ENCODE results near the gene ACOT8. TPM values are rescaled to one million over a fixed set of nuclear protein-coding genes. Genes with fewer than 3 reads are reported as not detected.

Gene ACOT8
- total and polyA plus RNA-seq, 2 donors (not counting 1 experiment from before 2014, with no cell fraction given): 32.4 to 64.7 TPM

DNA sequence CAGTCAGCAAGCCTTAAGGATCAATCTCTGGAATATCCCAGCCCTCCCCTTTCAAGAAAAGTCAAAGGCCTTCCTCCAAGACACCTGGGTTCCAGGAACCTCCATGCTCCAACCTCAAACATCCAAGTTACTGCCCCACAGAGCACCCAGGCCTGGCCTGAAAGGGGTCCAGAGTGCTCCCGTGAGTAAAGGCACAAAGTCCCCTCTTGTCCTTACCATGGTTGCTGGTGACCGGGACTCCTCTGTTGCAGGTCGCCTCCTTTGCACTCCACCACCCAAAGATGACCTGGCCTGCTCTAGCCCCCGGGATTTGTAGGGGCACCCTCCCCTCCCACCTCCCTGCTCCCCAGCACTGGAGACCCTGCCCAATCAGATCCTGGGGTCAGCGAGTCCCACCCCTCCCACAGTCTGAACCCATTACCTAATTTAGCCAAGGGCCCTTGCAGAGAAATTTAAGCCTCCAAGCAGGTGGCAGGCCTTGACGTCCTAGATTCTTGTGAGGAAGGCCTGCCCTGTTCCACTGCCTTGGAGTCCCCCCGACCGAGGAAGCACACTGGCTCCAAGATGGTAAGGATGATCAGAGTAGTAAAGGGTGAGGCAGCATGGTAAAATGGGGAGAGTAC, 30.1 kb downstream of the ACOT8 start, which contains the start of gene TNNC2:
Gene TNNC2, minus strand, starts transcription at position 283 of the 623 bp plus-strand sequence. Its CDS starts 64 bp downstream, at position 219.
- Mint-ChIP-seq H3K9me3 (ENCODE audit: insufficient read depth) (no peaks in the 10 kb centered on the region), H3K27ac (no peak within 1 kb of the TSS), H3K27me3 (peaks cover 16% of the 10 kb centered on the region), H3K4me1 (peaks cover 19% of the 10 kb centered on the region), H3K4me3 (no peak within 1 kb of the TSS)
- DNase-seq: no peak
- 99% methylated on average over 7 of the region's 8 CpGs for WGBS (ENCODE audit: insufficient coverage)
- intact Hi-C loops (cut with micrococcal nuclease): no loop called here
- POLR2A ChIA-PET: no interaction called here
- Histone ChIP-seq H3K9me3 (ENCODE audit: control extremely low read depth in 1 of 3, control insufficient read depth in 2 of 3, insufficient read depth in 1 of 3, low read length in 2 of 3) (peaks cover 0 to 2% (median 0%) of the 10 kb centered on the region in 3 donors), H3K36me3 (replicated peaks in 1 of 2; ENCODE audit: control extremely low read depth in 1 of 2, control insufficient read depth in 1 of 2, extremely low read depth in 1 of 2, insufficient read depth in 2 of 2, low read length in 1 of 2) (no peaks in the 10 kb centered on the region), H2AFZ (ENCODE audit: insufficient read depth, low read depth, low read length, poor library complexity, severe bottlenecking) (no peak within 1 kb of the TSS), H3K27me3 (replicated peaks in 1 of 4; ENCODE audit: control extremely low read depth in 1 of 4, control insufficient read depth in 3 of 4, insufficient read depth in 4 of 4, low read length in 3 of 4) (peaks cover 0 to 17% (median 7%) of the 10 kb centered on the region in 4 experiments), H3K27ac (ENCODE audit: low read length in 2 of 2) (no peak within 1 kb of the TSS), H3K79me2 (ENCODE audit: control insufficient read depth, insufficient read depth, low read length) (no peaks in the 10 kb centered on the region), H3K4me3 (ENCODE audit: control extremely low read depth in 1 of 5, extremely low read depth in 1 of 5, insufficient read depth in 1 of 5, low read depth in 2 of 5, low read length in 4 of 5) (no peak within 1 kb of the TSS), H4K20me1 (ENCODE audit: control insufficient read depth, insufficient read depth, low read length, poor library complexity, severe bottlenecking) (no peaks in the 10 kb centered on the region), H3K4me1 (ENCODE audit: control insufficient read depth in 2 of 2, insufficient read depth in 2 of 2, low read length in 2 of 2) (peaks cover 17 to 23% of the 10 kb centered on the region in 2 donors), H3K9ac (ENCODE audit: low read length) (no peak within 1 kb of the TSS), H3K4me2 (replicated peaks; ENCODE audit: low read depth, low read length, poor library complexity, severe bottlenecking) (no peak within 1 kb of the TSS)
- TF ChIP-seq EZH2 (IDR thresholded peaks at IDR 0.05; ENCODE audit: borderline replicate concordance, insufficient read depth, low read depth, low read length, poor library complexity, severe bottlenecking): no peak
- TF ChIP-seq, protein P1, sequence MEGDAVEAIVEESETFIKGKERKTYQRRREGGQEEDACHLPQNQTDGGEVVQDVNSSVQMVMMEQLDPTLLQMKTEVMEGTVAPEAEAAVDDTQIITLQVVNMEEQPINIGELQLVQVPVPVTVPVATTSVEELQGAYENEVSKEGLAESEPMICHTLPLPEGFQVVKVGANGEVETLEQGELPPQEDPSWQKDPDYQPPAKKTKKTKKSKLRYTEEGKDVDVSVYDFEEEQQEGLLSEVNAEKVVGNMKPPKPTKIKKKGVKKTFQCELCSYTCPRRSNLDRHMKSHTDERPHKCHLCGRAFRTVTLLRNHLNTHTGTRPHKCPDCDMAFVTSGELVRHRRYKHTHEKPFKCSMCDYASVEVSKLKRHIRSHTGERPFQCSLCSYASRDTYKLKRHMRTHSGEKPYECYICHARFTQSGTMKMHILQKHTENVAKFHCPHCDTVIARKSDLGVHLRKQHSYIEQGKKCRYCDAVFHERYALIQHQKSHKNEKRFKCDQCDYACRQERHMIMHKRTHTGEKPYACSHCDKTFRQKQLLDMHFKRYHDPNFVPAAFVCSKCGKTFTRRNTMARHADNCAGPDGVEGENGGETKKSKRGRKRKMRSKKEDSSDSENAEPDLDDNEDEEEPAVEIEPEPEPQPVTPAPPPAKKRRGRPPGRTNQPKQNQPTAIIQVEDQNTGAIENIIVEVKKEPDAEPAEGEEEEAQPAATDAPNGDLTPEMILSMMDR (IDR thresholded peaks at IDR 0.05): no peak
- ATAC-seq (ENCODE audit: low read depth): no peak
- CTCF ChIA-PET: interaction anchor here (1.5 kb wide), 1 partner anchor 63 kb away, joined by 4 read pairs; no protein-coding TSS in a partner anchor

GRCh38 chr20:45826381-45827019, 30.7 kb downstream of the ACOT8 start:
- H3K27me3 ChIP-seq (replicated peaks in 1 of 4; ENCODE audit: control extremely low read depth in 1 of 4, control insufficient read depth in 3 of 4, insufficient read depth in 4 of 4, low read length in 3 of 4): peaks cover 0 to 21% (median 9%) of the 10 kb centered on the region in 4 experiments
- no peak for TF ChIP-seq EZH2 (IDR thresholded peaks at IDR 0.05; ENCODE audit: borderline replicate concordance, insufficient read depth, low read depth, low read length, poor library complexity, severe bottlenecking)
- TF ChIP-seq, protein P1 (IDR thresholded peaks at IDR 0.05): no peak
- no peak overlapping the region for H3K4me2 ChIP-seq (replicated peaks; ENCODE audit: low read depth, low read length, poor library complexity, severe bottlenecking)
- H2AFZ ChIP-seq (ENCODE audit: insufficient read depth, low read depth, low read length, poor library complexity, severe bottlenecking): no peak overlapping the region
- intact Hi-C loops (cut with micrococcal nuclease): no loop called here
- ATAC-seq (ENCODE audit: low read depth) (no peak), DNase-seq (no peak)
- Mint-ChIP-seq H3K27ac (no peak overlapping the region), H3K4me1 (peaks cover 19% of the 10 kb centered on the region), H3K27me3 (peaks cover 19% of the 10 kb centered on the region), H3K9me3 (ENCODE audit: insufficient read depth) (no peaks in the 10 kb centered on the region), H3K4me3 (no peak overlapping the region)
- H3K9ac ChIP-seq (ENCODE audit: low read length): no peak overlapping the region
- peaks cover 17 to 23% of the 10 kb centered on the region in 2 donors for H3K4me1 ChIP-seq (ENCODE audit: control insufficient read depth in 2 of 2, insufficient read depth in 2 of 2, low read length in 2 of 2)
- CTCF ChIA-PET: interaction anchor here (0.8 to 1.5 kb wide), 2 partner anchors 63 to 134 kb away, joined by 3 to 4 read pairs; no protein-coding TSS in a partner anchor
- no peak overlapping the region for H3K4me3 ChIP-seq (ENCODE audit: control extremely low read depth in 1 of 5, extremely low read depth in 1 of 5, insufficient read depth in 1 of 5, low read depth in 2 of 5, low read length in 4 of 5)
- WGBS (ENCODE audit: insufficient coverage): 50% methylated on average over 1 of the region's 6 CpGs
- no peaks in the 10 kb centered on the region for H4K20me1 ChIP-seq (ENCODE audit: control insufficient read depth, insufficient read depth, low read length, poor library complexity, severe bottlenecking)
- H3K9me3 ChIP-seq (ENCODE audit: control extremely low read depth in 1 of 3, control insufficient read depth in 2 of 3, insufficient read depth in 1 of 3, low read length in 2 of 3): peaks cover 0 to 2% (median 0%) of the 10 kb centered on the region in 3 donors
- POLR2A ChIA-PET: interaction anchor here (0.5 to 0.6 kb wide), 2 partner anchors 45 to 756 kb away, joined by 3 read pairs; no protein-coding TSS in a partner anchor
- no peaks in the 10 kb centered on the region for H3K36me3 ChIP-seq (replicated peaks in 1 of 2; ENCODE audit: control extremely low read depth in 1 of 2, control insufficient read depth in 1 of 2, extremely low read depth in 1 of 2, insufficient read depth in 2 of 2, low read length in 1 of 2)
- H3K79me2 ChIP-seq (ENCODE audit: control insufficient read depth, insufficient read depth, low read length): no peaks in the 10 kb centered on the region
- H3K27ac ChIP-seq (ENCODE audit: low read length in 2 of 2): no peak overlapping the region

Data from B cell (primary cell).